HG03521 (cell line): ENCODE results near the gene TMEM43.

Experiments
- ATAC-seq: cut with Tn5 transposase; IDR thresholded peaks from one replicate; pipeline ENCODE4 v1.9.1; 2021; ENCODE audit warnings: mild to moderate bottlenecking, moderate library complexity; ENCODE audit not compliant: unreplicated experiment

The TMEM43 gene

DNA sequence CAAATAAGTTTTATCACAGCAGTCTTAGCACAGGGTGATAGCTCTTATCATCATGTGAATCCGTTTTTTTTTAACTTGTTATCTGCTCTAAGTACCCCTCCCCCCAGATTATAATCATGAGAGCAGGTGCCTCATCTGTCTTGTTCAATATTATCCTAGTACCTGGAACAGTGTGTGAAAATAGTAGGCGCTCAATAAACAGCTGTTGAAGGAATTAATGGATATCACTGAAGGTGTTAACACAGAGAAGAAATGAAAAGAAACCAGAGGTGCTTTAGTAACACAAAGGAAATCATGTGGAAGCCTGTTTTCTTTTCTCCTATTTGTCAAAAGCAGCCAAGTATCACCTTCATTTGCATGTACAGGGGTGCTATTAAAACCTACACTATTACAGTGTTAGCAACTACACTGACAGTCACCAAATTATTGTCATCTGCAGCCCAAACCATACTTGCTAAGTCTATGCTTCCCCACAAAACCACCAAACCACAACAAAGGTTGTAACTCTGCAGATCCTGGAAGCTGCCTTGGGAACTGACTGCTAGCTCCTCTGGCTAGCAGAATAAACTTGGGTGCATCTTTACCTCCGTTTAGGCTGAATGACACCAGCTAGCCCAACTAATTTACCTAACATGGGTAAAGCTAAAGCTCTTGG lies 50.7 kb downstream of the TMEM43 start:
- ATAC-seq: no peak

DNA sequence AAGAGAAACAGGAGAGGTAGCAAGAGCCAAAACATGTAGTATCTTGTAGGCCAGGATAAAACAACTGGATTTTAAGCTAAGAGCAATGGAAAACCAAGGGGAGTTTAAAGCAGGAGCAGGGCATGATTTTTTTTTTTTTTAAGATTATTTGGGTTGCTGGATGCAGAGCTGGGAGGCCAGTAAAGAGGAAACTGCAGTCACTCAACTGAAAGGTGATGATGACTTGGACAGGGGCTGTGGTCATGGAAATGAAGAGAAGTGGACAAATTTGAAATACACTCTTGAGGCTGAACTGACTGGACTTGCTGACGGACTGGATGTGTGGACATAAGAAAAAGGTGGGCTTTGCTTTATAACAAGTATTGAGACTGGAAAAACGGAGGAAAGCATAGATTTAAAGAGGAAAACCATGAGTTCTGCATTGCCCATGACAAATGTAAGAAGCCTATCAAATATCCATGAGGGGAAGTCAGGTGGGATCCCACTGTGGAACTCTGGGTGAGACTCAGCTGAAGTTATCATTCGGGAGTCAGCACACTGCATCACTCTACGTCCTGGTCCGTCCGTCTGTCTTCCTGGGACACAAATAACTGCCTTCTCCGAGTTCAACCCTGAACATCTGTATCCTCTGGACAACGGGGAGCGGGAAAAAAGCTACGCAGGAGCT lies 52.9 kb downstream of the TMEM43 start:
- ATAC-seq: no peak

DNA sequence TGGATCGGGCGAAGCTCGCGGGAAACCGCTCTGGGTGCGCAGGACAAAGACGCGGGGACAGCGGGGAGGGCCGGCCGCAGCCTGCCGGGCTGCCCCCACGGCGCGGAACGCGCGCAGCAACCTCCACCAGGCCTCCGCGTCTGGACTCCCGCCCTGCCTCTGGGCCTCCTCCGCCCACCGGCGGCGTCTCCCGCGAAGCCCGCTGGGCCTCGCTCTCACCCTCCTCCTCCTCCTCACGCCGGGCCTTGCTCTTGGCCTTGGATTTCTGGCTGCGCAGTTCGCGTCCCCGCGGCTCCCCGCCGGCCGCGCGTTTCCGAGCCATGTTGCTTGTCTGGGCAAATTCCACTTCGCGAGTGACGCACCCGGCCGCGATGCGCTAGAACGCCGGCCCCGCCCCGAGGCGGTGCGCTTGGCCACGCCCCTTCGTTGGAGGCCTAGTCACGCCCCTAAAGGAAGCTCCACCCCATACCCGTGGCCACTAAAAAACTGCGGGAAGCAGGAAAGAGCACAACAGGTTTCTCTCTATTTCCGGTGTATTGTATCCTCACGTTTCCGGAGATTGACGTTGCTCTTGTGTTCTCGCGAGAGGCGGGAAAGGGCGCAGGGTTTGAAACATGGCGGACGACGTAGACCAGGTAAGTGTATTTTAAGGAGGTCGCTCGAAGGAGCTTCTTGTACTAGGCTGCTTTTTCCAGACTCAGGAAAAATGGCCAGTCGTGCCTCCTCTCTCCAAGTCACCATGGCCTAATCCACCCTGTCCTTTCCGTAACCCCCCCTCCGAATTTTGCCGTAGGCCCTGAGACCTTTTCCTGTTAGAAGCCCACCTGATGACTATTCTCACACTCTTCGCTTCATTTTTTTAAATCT lies 53.6 kb downstream of the TMEM43 start, which contains the start of the genes LSM3 and XPC:
Gene LSM3, plus strand, starts transcription at position 571 of the 867 bp plus-strand sequence. Its CDS starts 44 bp downstream, at position 615.
Gene XPC, minus strand, starts transcription at position 355 of the 867 bp plus-strand sequence. Its CDS starts 33 bp downstream, at position 322.
- ATAC-seq: peak; percentile 88

DNA sequence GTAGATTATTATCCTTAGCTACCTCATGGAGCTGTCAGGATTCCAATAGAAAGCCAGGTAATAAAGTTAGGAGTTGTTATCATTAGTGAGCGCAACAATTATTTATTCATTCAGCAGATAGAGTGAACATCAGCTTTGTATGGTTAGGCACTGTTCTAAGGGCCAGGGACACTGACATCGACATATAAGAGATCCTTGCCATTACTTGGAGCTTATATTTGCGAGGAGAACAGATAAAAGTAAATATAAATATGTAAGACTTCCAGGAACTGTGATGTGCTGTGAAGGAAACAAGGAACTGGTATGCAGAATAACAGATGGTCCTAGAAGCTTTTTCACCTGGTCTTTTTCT lies 54.2 kb downstream of the TMEM43 start:
- no peak for ATAC-seq

DNA sequence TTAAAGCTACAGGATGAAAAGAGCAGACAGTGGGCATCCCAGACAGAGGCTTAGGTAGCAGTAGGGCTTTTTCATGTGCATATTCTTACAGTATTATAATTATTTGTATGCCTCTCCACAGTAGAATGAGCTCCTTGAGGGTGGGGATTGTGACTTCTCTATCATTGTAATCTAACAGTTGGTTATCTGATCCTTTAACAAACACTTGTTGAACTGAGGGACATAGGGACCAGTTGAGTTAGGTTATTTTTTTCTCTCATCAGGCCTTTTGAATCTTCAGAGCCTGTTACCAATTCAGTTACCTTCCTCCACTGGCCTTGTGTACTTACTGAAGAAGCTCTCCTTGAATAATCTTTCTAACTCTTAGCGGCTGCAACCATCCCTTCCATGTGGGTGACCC lies 54.9 kb downstream of the TMEM43 start:
- no peak for ATAC-seq

DNA sequence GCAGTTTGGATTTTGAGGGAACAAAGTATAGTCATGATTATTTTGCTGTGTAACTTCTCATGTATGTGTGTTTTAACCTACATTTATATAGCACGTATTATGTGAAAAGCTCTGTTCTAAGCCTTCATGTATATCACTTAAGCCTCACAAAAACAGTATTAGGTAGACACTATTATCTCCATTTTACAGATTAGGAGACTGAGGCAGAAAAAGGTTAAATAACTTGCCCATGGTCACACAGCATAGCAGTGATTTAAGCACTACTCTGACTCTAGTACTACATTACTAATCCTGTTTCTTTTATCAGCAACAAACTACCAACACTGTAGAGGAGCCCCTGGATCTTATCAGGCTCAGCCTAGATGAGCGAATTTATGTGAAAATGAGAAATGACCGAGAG lies 56.4 kb downstream of the TMEM43 start:
- ATAC-seq: no peak

DNA sequence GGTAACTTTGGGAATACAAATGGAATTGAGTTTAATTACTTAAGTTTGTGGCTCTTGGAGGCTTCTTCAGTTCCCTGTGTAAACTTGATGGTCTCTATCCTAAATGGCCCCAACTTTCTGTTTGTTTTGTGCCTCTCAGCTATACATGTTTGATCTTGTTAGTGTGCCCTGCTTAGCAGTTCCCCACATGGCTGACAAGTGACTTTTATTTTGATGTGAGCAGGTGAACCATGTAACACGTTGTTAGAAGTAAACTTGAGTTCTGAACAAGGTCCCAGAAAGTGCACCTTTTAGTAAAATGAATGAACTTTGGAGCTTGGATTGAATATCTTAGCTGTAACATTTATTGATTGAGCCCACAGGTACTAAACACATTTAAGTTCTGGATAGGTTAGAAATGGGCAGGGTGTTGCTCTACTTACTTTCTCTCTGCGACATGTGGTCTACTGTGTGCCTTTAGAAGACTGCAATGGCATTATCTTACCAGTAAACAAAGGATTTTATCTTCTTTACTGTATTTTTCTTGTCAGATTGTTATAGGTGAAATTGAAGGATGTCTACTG lies 58.2 kb downstream of the TMEM43 start:
- ATAC-seq: no peak

DNA sequence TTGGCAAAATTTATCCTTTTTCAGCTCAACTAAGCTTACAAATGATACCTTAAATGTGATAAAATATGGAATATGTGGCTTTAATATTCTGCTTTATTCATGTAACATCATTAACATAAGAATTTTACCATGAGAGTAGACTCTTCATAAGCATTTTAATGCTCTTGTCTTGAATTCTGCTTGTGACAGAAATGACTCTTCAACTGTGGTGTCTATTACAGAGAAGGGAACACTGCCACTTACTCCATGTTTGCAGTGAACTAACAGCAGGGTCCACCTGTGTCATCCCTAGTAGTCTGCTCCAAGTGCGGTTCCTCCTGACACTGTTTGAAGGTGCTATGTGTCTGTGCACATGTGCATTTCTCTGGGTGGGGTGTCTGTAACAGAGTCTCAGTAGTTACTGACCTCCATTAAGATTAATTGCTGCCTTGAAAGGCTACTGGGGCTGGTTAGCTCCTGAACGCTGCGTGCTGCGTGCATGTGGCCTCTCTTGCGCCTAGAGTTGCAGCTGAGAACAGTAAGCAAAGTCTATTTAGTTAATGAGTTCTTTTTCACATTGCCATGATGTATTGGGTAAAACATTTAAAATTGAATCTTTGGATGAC lies 62.1 kb downstream of the TMEM43 start:
- no peak for ATAC-seq

DNA sequence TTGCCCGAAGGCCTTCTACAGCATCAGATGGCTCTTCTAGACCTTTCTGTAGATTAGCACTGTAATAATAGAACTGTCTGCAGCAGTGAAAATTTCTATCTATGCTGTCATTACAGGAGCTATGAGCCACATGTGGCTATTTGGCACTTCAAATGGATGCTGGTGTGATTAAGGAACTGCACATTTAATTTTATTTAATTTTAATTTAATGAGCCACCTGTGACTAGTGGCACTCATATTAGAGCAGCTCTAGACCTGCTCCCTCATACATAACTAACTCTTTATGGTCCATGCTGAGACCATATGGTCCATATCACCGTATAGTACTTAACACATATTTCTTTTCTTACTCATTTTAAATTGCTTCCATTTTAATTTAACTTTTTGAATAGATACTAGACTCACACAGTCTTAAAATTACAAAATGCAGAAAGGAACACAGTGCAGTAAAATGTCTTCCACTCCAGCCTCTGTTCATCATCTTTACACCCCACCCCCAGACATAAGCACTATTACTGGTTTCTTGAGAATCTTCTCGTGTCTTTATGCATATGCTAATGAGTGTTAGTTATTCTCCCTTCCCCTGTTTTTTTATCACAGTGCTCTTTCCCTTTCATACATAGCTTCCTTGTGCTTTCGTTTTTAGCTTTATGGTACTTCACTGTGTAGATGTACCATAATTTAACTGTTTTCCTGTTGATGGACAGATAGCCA lies 63.3 kb downstream of the TMEM43 start:
- no peak for ATAC-seq
